PC-9 (cell line): Measurements from ENCODE around the gene ITPKB.

Experiments
- EZH2 ChIP-seq: fragments of 200-600 bp; sonication (generic); IDR thresholded peaks from 2 replicates; pipeline ENCODE4 v1.8.0; 2017; ENCODE audit warnings: antibody characterized with exemption, low read depth
- TF ChIP-seq, protein P1 (sequence below): fragments of 200-600 bp; sonication (generic); conservative IDR thresholded peaks from 2 replicates; pipeline ENCODE4 v1.6.1; 2017; ENCODE audit warnings: mixed run types, antibody characterized with exemption, mild to moderate bottlenecking, moderate library complexity

DNA sequence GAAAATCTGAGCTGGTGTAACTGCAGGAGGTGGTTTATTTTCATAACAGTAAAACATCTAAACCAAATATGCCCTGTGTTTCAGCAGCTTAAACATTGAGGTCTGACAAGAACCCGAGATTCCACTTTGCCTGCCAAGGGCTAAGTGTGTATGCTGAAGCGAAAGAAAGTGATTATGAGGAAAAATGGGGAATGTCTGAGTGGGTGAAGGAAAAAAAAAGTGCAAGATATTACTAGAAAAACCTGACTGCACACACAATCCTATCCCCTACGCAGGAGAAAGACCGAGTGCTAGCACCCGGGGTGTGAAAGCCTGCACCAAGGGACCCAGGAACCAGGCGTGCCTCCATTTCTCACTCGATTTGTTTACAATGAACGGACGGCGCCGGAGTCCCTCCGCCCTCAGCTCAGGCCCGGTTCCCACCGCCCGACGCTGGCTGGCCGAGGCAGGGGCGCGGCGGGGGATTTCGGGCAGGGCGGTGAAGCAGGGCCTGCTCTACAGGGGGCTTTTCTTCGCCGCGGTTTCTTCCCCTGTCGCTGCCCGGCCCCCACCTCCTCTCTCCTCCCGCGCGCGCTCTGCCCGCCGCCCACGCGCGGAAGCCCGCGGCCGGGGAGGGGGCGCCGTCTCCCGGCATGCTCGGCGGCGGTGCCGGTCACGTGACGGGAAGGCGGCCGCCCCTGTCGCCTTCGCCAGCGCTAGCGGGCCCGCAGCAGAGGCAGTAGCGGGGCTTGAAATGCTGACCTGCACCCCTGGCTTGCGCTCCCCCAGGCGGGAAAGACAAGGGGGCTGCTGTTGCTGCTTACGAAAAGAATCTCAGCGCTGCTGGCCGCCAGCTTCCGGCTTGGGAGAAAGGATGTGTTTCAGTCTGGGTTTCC, 35.9 kb downstream of the ITPKB start:
- TF ChIP-seq, protein P1, sequence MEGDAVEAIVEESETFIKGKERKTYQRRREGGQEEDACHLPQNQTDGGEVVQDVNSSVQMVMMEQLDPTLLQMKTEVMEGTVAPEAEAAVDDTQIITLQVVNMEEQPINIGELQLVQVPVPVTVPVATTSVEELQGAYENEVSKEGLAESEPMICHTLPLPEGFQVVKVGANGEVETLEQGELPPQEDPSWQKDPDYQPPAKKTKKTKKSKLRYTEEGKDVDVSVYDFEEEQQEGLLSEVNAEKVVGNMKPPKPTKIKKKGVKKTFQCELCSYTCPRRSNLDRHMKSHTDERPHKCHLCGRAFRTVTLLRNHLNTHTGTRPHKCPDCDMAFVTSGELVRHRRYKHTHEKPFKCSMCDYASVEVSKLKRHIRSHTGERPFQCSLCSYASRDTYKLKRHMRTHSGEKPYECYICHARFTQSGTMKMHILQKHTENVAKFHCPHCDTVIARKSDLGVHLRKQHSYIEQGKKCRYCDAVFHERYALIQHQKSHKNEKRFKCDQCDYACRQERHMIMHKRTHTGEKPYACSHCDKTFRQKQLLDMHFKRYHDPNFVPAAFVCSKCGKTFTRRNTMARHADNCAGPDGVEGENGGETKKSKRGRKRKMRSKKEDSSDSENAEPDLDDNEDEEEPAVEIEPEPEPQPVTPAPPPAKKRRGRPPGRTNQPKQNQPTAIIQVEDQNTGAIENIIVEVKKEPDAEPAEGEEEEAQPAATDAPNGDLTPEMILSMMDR, result no peak
- no peak for TF ChIP-seq EZH2
